NT2/D1 (cell line): Measurements from ENCODE around the gene TCL1A.

Experiments used
- YY1 ChIP-seq: IDR thresholded peaks from 2 replicates; pipeline ENCODE4 v1.6.1; 2011; ENCODE audit not compliant: insufficient read length, insufficient read depth
- ZNF274 ChIP-seq: IDR thresholded peaks from 2 replicates; pipeline ENCODE4 v1.6.1; 2011; ENCODE audit warnings: mild to moderate bottlenecking, low read depth, low read length

DNA sequence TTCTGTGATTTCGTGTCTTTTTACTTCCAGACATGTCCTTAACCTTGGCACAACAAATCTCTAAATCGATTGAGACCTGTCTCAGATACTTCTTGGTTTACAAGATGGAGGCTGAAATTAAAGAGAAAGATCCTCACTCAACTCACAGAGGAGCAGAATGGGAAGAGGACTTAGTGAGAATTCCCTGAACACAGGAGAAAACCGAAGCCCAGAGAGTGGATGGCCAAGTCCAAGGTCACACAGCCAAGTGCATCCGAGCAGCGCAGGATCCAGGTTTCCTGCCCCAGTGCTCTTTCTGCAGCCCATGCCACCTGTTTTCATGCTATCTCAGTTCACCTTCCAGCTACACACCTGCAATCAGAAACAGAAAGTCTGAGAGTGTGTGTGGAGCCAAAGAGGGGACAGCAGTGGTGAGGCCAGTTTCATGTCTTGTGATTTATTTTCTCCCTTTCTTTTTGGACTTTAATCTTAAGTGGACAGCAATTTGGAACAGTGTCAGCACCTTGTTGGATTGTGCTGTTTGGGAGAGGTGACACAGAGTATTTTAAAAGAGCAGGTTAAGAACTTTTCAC lies 50.6 kb downstream of the TCL1A start:
- TF ChIP-seq ZNF274 (no peak), YY1 (no peak)
